Measurements from ENCODE around the gene CLNS1A. TPM values are rescaled to one million over a fixed set of nuclear protein-coding genes. Genes with fewer than 3 reads are reported as not detected.

Gene CLNS1A
- total RNA-seq, 1 donor from 2014 or later = 70.3 TPM

- Mint-ChIP-seq H3K4me3 (ENCODE audit: unreplicated experiment) (no peak overlapping the region), H3K27ac (ENCODE audit: unreplicated experiment) (no peak overlapping the region), H3K36me3 (ENCODE audit: low read depth) (peaks cover 2% of the 10 kb centered on the region), H3K27me3 (ENCODE audit: low read depth) (no peaks in the 10 kb centered on the region), H3K4me1 (ENCODE audit: low read depth) (peaks cover 14% of the 10 kb centered on the region), H3K9me3 (ENCODE audit: low read depth) (no peaks in the 10 kb centered on the region)
- no peak for TF ChIP-seq CTCF (IDR thresholded peaks at IDR 0.05)
- no peak for DNase-seq (ENCODE audit: low spot score)
Observed at GRCh38 chr11:77598195-77598594, 39.4 kb downstream of the CLNS1A start.

GRCh38 chr11:77596626-77597025 lies 41.0 kb downstream of the CLNS1A start:
- peaks cover 1% of the 10 kb centered on the region for H3K4me1 Mint-ChIP-seq (ENCODE audit: low read depth)
- no peak for TF ChIP-seq CTCF (IDR thresholded peaks at IDR 0.05)
- H3K27ac Mint-ChIP-seq (ENCODE audit: unreplicated experiment) = peak overlapping the region; percentile 27
- peaks cover 2% of the 10 kb centered on the region for H3K36me3 Mint-ChIP-seq (ENCODE audit: low read depth)
- no peak for DNase-seq (ENCODE audit: low spot score)
- no peak overlapping the region for H3K4me3 Mint-ChIP-seq (ENCODE audit: unreplicated experiment)
- H3K9me3 Mint-ChIP-seq (ENCODE audit: low read depth) = no peaks in the 10 kb centered on the region
- H3K27me3 Mint-ChIP-seq (ENCODE audit: low read depth) = no peaks in the 10 kb centered on the region

- DNase-seq (ENCODE audit: low spot score) = no peak
- Mint-ChIP-seq H3K4me1 (ENCODE audit: low read depth) (peaks cover 13% of the 10 kb centered on the region), H3K9me3 (ENCODE audit: low read depth) (no peaks in the 10 kb centered on the region), H3K36me3 (ENCODE audit: low read depth) (peaks cover 2% of the 10 kb centered on the region), H3K4me3 (ENCODE audit: unreplicated experiment) (no peak overlapping the region), H3K27me3 (ENCODE audit: low read depth) (no peaks in the 10 kb centered on the region), H3K27ac (ENCODE audit: unreplicated experiment) (no peak overlapping the region)
- no peak for TF ChIP-seq CTCF (IDR thresholded peaks at IDR 0.05)
Observed at GRCh38 chr11:77593883-77594282, 43.7 kb downstream of the CLNS1A start.

GRCh38 chr11:77592727-77593126 lies 44.9 kb downstream of the CLNS1A start:
- Mint-ChIP-seq H3K4me1 (ENCODE audit: low read depth) (peaks cover 16% of the 10 kb centered on the region), H3K27me3 (ENCODE audit: low read depth) (no peaks in the 10 kb centered on the region), H3K4me3 (ENCODE audit: unreplicated experiment) (no peak overlapping the region), H3K36me3 (ENCODE audit: low read depth) (no peaks in the 10 kb centered on the region), H3K9me3 (ENCODE audit: low read depth) (no peaks in the 10 kb centered on the region), H3K27ac (ENCODE audit: unreplicated experiment) (no peak overlapping the region)
- no peak for TF ChIP-seq CTCF (IDR thresholded peaks at IDR 0.05)
- no peak for DNase-seq (ENCODE audit: low spot score)

GRCh38 chr11:77590194-77590782 lies 47.3 kb downstream of the CLNS1A start:
- Mint-ChIP-seq H3K4me3 (ENCODE audit: unreplicated experiment) (peak overlapping the region; percentile 85), H3K27ac (ENCODE audit: unreplicated experiment) (peak overlapping the region; percentile 37), H3K27me3 (ENCODE audit: low read depth) (no peaks in the 10 kb centered on the region), H3K4me1 (ENCODE audit: low read depth) (peaks cover 16% of the 10 kb centered on the region), H3K9me3 (ENCODE audit: low read depth) (no peaks in the 10 kb centered on the region), H3K36me3 (ENCODE audit: low read depth) (no peaks in the 10 kb centered on the region)
- no peak for TF ChIP-seq CTCF (IDR thresholded peaks at IDR 0.05)
- DNase-seq (ENCODE audit: low spot score) = no peak

Data from chondrocyte (in vitro differentiated cells).